ENCODE results near the gene CCNB3. TPM values are rescaled to one million over a fixed set of nuclear protein-coding genes. Genes with fewer than 3 reads are reported as not detected.

Gene CCNB3

GRCh38 chrX:50386520-50386919 lies 182.0 kb downstream of the CCNB3 start:
- H3K18ac ChIP-seq (ENCODE audit: low read depth in 1 of 2, low read length in 2 of 2): no peak overlapping the region
- WGBS: 94% methylated on average over 1 of the region's 2 CpGs
- no peak overlapping the region for H2AK5ac ChIP-seq (ENCODE audit: low read length, severe bottlenecking)
- H2AFZ ChIP-seq (ENCODE audit: low read depth, low read length): no peak overlapping the region
- H2BK15ac ChIP-seq (ENCODE audit: low read depth, poor library complexity, severe bottlenecking): no peak overlapping the region
- H2BK12ac ChIP-seq (ENCODE audit: low read length in 2 of 2): no peak overlapping the region
- H3K27ac ChIP-seq (ENCODE audit: low read length, poor library complexity, severe bottlenecking): no peak overlapping the region
- H2BK120ac ChIP-seq (ENCODE audit: low read depth, low read length): no peak overlapping the region
- H4K8ac ChIP-seq (ENCODE audit: low read length): no peak overlapping the region
- no peaks in the 10 kb centered on the region for H3K4me1 ChIP-seq (ENCODE audit: control insufficient read depth, insufficient read depth, low read depth, low read length)
- H3K9me3 ChIP-seq (ENCODE audit: control insufficient read depth, low read length): no peaks in the 10 kb centered on the region
- H3K23ac ChIP-seq (ENCODE audit: low read length in 2 of 2): no peak overlapping the region
- no peak overlapping the region for H3K9ac ChIP-seq (ENCODE audit: low read length)
- no peak overlapping the region for H3K4me3 ChIP-seq (ENCODE audit: insufficient read depth in 1 of 2, low read depth in 1 of 2, low read length in 2 of 2)
- H3K36me3 ChIP-seq (ENCODE audit: control insufficient read depth in 1 of 2, insufficient read depth in 2 of 2, low read depth in 1 of 2, low read length in 2 of 2): no peaks in the 10 kb centered on the region
- no peak overlapping the region for H3K4me2 ChIP-seq (ENCODE audit: low read length, poor library complexity, severe bottlenecking)
- no peaks in the 10 kb centered on the region for H3K79me1 ChIP-seq (replicated peaks; ENCODE audit: low read length, poor library complexity, severe bottlenecking)
- no peak overlapping the region for H3K14ac ChIP-seq (ENCODE audit: low read length in 2 of 2)
- peaks cover 0 to 42% of the 10 kb centered on the region in 2 experiments for H3K27me3 ChIP-seq (ENCODE audit: control insufficient read depth in 1 of 2, insufficient read depth in 1 of 2, low read length in 2 of 2)
- H4K91ac ChIP-seq (ENCODE audit: low read length): no peak overlapping the region
- no peak overlapping the region for H3K4ac ChIP-seq (ENCODE audit: low read depth in 1 of 2, low read length in 2 of 2)
- DNase-seq: no peak
- H2BK5ac ChIP-seq (ENCODE audit: low read depth, low read length, poor library complexity, severe bottlenecking): no peak overlapping the region

- H3K14ac ChIP-seq (ENCODE audit: low read length in 2 of 2): no peak overlapping the region
- H3K23ac ChIP-seq (ENCODE audit: low read length in 2 of 2): no peak overlapping the region
- no peak overlapping the region for H2AFZ ChIP-seq (ENCODE audit: low read depth, low read length)
- H2BK12ac ChIP-seq (ENCODE audit: low read length in 2 of 2): no peak overlapping the region
- no peak overlapping the region for H3K4ac ChIP-seq (ENCODE audit: low read depth in 1 of 2, low read length in 2 of 2)
- H3K36me3 ChIP-seq (ENCODE audit: control insufficient read depth in 1 of 2, insufficient read depth in 2 of 2, low read depth in 1 of 2, low read length in 2 of 2): no peaks in the 10 kb centered on the region
- no peak overlapping the region for H2BK15ac ChIP-seq (ENCODE audit: low read depth, poor library complexity, severe bottlenecking)
- H3K18ac ChIP-seq (ENCODE audit: low read depth in 1 of 2, low read length in 2 of 2): no peak overlapping the region
- H3K79me1 ChIP-seq (replicated peaks; ENCODE audit: low read length, poor library complexity, severe bottlenecking): no peaks in the 10 kb centered on the region
- WGBS: 34% methylated on average over 2 of the region's 2 CpGs
- no peak for DNase-seq
- H3K4me1 ChIP-seq (ENCODE audit: control insufficient read depth, insufficient read depth, low read depth, low read length): no peaks in the 10 kb centered on the region
- peaks cover 0 to 50% of the 10 kb centered on the region in 2 experiments for H3K27me3 ChIP-seq (ENCODE audit: control insufficient read depth in 1 of 2, insufficient read depth in 1 of 2, low read length in 2 of 2)
- H3K27ac ChIP-seq (ENCODE audit: low read length, poor library complexity, severe bottlenecking): no peak overlapping the region
- H2BK5ac ChIP-seq (ENCODE audit: low read depth, low read length, poor library complexity, severe bottlenecking): no peak overlapping the region
- H3K9me3 ChIP-seq (ENCODE audit: control insufficient read depth, low read length): no peaks in the 10 kb centered on the region
- no peak overlapping the region for H4K91ac ChIP-seq (ENCODE audit: low read length)
- H2BK120ac ChIP-seq (ENCODE audit: low read depth, low read length): no peak overlapping the region
- H3K4me3 ChIP-seq (ENCODE audit: insufficient read depth in 1 of 2, low read depth in 1 of 2, low read length in 2 of 2): no peak overlapping the region
- H3K4me2 ChIP-seq (ENCODE audit: low read length, poor library complexity, severe bottlenecking): no peak overlapping the region
- no peak overlapping the region for H2AK5ac ChIP-seq (ENCODE audit: low read length, severe bottlenecking)
- no peak overlapping the region for H3K9ac ChIP-seq (ENCODE audit: low read length)
- no peak overlapping the region for H4K8ac ChIP-seq (ENCODE audit: low read length)
Measured at GRCh38 chrX:50393902-50394301, 189.3 kb downstream of the CCNB3 start.

Small RNA genes lying within 50 kb of the gene (small RNA-seq; reads per million reads assigned to genes)
- gene PYY3 (ENCODE audit: low read depth): not detected
- not detected for gene RF00019 (ENCODE audit: low read depth)

Data from mesenchymal stem cell (in vitro differentiated cells and primary cell).